WTC11 (cell line): ENCODE results near the gene EMC1.

ENCODE experiments used
- ESRRA ChIP-seq: sonication (generic); formaldehyde crosslinking; IDR thresholded peaks from 2 replicates; pipeline ENCODE4 v1.8.1; 2022; ENCODE audit warnings: mild to moderate bottlenecking, missing genetic modification reagents, borderline replicate concordance
- TF ChIP-seq, protein P1 (sequence below): sonication (generic); formaldehyde crosslinking; IDR thresholded peaks from 2 replicates; pipeline ENCODE4 v1.8.1; 2023; ENCODE audit warnings: mild to moderate bottlenecking, missing genetic modification reagents

- TF ChIP-seq, protein P1, sequence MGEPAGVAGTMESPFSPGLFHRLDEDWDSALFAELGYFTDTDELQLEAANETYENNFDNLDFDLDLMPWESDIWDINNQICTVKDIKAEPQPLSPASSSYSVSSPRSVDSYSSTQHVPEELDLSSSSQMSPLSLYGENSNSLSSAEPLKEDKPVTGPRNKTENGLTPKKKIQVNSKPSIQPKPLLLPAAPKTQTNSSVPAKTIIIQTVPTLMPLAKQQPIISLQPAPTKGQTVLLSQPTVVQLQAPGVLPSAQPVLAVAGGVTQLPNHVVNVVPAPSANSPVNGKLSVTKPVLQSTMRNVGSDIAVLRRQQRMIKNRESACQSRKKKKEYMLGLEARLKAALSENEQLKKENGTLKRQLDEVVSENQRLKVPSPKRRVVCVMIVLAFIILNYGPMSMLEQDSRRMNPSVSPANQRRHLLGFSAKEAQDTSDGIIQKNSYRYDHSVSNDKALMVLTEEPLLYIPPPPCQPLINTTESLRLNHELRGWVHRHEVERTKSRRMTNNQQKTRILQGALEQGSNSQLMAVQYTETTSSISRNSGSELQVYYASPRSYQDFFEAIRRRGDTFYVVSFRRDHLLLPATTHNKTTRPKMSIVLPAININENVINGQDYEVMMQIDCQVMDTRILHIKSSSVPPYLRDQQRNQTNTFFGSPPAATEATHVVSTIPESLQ (CRISPR knock-in tag) = no peak
- TF ChIP-seq ESRRA (CRISPR knock-in tag) = no peak
These were observed 47.9 kb downstream of the EMC1 start for GRCh38 chr1:19203440-19203839.
